KMS-11 (cell line): Measurements from ENCODE around the gene ADRA2C.
"Not testable (repeated sequence)": the region's sequence is repeated elsewhere in the genome, so short reads cannot be mapped to it uniquely, and the experiment has no call there.

Source experiments
- H2AFZ ChIP-seq: fragments of 200-600 bp; sonication (generic); 2 replicates; pipeline ENCODE4 v1.6.1; 2016; ENCODE audit warnings: antibody characterized with exemption, mixed run types, low read depth
- H3K27ac ChIP-seq: fragments of 200-600 bp; sonication (generic); 2 replicates; pipeline ENCODE4 v1.6.1; 2016; ENCODE audit warnings: mild to moderate bottlenecking, mixed run types
- H3K27me3 ChIP-seq: fragments of 200-600 bp; sonication (generic); 2 replicates; pipeline ENCODE4 v1.6.1; 2017; ENCODE audit warnings: mild to moderate bottlenecking, low read depth, mixed run types, moderate library complexity; ENCODE audit not compliant: insufficient read depth
- H3K36me3 ChIP-seq: fragments of 200-600 bp; sonication (generic); 2 replicates; pipeline ENCODE4 v1.6.1; 2017; ENCODE audit warnings: mild to moderate bottlenecking, mixed run types; ENCODE audit not compliant: insufficient read depth
- H3K4me1 ChIP-seq: fragments of 200-600 bp; sonication (generic); 2 replicates; pipeline ENCODE4 v1.6.1; 2016; ENCODE audit warnings: mild to moderate bottlenecking, low read depth, mixed run types; ENCODE audit not compliant: poor library complexity, severe bottlenecking
- H3K4me2 ChIP-seq: fragments of 200-600 bp; sonication (generic); 2 replicates; pipeline ENCODE4 v1.7.0; 2016; ENCODE audit warnings: mild to moderate bottlenecking, mixed run types
- H3K4me3 ChIP-seq: fragments of 200-600 bp; sonication (generic); IDR thresholded peaks from 2 replicates; pipeline ENCODE4 v1.6.1; 2017; ENCODE audit warnings: low read depth, low read length, mixed read lengths; ENCODE audit not compliant: insufficient read depth
- H3K79me2 ChIP-seq: fragments of 200-600 bp; sonication (generic); 2 replicates; pipeline ENCODE4 v1.6.1; 2016; ENCODE audit warnings: low read depth, mixed run types; ENCODE audit not compliant: insufficient read depth
- H3K9ac ChIP-seq: fragments of 200-600 bp; sonication (generic); 2 replicates; pipeline ENCODE4 v1.6.1; 2016; ENCODE audit warnings: mild to moderate bottlenecking, mixed run types
- H4K20me1 ChIP-seq: fragments of 200-600 bp; sonication (generic); 2 replicates; pipeline ENCODE4 v1.6.1; 2016; ENCODE audit warnings: mild to moderate bottlenecking, mixed run types; ENCODE audit not compliant: insufficient read depth
- TF ChIP-seq, protein P1 (sequence below): fragments of 200-600 bp; sonication (generic); conservative IDR thresholded peaks from 2 replicates; pipeline ENCODE4 v1.6.1; 2017; ENCODE audit warnings: low read depth, mild to moderate bottlenecking, antibody characterized with exemption, low read length, moderate library complexity, mixed read lengths

ADRA2C gene

DNA sequence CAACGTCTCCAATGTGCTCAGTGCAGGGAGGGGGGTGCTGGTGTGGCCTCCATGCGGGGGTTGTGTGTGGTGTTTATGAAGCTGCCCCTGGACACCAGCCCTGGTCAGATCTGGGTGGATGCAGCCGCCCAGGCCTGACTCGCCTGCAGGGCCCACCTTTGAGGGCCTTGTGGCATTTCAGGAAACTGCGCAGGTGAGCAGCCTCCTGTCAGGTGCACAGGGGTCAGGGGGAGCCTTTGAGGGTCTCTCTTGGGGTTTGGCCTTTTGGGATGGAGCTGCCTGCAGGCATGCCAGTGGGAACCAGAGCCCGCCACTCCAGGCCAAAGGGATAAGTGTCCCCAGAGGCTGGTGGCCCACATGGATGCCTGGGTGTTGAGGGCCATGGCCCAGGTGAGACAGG, 45.4 kb downstream of the ADRA2C start:
- Histone ChIP-seq H2AFZ (no peak overlapping the region), H3K9ac (no peak overlapping the region), H3K27me3 (peaks cover 10% of the 10 kb centered on the region; the same call in 1 of the 2 replicates), H3K4me2 (no peak overlapping the region), H3K4me1 (no peaks in the 10 kb centered on the region), H4K20me1 (no peaks in the 10 kb centered on the region), H3K79me2 (no peaks in the 10 kb centered on the region), H3K4me3 (no peak overlapping the region), H3K27ac (no peak overlapping the region), H3K36me3 (no peaks in the 10 kb centered on the region)
- TF ChIP-seq, protein P1, sequence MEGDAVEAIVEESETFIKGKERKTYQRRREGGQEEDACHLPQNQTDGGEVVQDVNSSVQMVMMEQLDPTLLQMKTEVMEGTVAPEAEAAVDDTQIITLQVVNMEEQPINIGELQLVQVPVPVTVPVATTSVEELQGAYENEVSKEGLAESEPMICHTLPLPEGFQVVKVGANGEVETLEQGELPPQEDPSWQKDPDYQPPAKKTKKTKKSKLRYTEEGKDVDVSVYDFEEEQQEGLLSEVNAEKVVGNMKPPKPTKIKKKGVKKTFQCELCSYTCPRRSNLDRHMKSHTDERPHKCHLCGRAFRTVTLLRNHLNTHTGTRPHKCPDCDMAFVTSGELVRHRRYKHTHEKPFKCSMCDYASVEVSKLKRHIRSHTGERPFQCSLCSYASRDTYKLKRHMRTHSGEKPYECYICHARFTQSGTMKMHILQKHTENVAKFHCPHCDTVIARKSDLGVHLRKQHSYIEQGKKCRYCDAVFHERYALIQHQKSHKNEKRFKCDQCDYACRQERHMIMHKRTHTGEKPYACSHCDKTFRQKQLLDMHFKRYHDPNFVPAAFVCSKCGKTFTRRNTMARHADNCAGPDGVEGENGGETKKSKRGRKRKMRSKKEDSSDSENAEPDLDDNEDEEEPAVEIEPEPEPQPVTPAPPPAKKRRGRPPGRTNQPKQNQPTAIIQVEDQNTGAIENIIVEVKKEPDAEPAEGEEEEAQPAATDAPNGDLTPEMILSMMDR: no peak

DNA sequence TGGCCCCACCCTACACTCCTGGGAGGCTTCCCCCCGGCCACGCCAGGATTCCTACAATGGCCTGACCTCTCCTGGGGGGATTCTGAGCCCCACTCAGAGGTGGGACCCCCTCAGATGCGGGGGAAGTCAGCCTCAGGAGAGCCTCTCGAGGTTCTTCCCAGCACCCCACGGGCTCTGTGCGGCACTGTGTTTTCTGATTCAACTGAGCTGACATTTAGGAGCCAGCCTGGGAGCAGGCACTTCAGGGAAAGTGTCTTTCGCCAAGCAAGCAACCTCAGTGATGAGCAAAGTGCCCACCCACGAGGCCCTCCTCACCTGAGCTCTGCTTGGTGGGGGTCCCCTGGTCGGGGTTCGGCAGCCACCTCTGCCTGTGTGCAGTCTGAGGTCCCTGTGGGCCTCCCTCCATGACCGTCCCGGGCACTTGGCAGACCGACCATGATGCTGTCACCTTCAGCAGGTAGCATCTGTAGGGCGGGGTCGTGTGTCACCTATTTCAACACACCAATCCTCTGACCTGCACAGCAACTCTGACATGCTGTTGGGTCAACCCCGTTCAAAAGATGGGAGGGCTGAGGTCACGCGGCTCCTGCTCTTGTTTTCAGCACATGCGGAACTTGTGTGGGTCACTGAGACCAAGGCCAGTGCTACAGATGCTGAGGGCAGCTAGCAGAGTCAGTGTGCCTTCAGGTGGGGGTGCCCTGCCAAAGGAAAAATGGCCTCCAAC, 46.2 kb downstream of the ADRA2C start:
- no peak overlapping the region for H3K4me3 ChIP-seq
- no peak overlapping the region for H3K9ac ChIP-seq
- H3K4me1 ChIP-seq: no peaks in the 10 kb centered on the region
- no peak overlapping the region for H3K4me2 ChIP-seq
- H3K36me3 ChIP-seq: no peaks in the 10 kb centered on the region
- H2AFZ ChIP-seq: no peak overlapping the region
- H3K27ac ChIP-seq: no peak overlapping the region
- peaks cover 10% of the 10 kb centered on the region; the same call in 1 of the 2 replicates for H3K27me3 ChIP-seq
- TF ChIP-seq, protein P1: no peak
- no peaks in the 10 kb centered on the region for H3K79me2 ChIP-seq
- no peaks in the 10 kb centered on the region for H4K20me1 ChIP-seq

DNA sequence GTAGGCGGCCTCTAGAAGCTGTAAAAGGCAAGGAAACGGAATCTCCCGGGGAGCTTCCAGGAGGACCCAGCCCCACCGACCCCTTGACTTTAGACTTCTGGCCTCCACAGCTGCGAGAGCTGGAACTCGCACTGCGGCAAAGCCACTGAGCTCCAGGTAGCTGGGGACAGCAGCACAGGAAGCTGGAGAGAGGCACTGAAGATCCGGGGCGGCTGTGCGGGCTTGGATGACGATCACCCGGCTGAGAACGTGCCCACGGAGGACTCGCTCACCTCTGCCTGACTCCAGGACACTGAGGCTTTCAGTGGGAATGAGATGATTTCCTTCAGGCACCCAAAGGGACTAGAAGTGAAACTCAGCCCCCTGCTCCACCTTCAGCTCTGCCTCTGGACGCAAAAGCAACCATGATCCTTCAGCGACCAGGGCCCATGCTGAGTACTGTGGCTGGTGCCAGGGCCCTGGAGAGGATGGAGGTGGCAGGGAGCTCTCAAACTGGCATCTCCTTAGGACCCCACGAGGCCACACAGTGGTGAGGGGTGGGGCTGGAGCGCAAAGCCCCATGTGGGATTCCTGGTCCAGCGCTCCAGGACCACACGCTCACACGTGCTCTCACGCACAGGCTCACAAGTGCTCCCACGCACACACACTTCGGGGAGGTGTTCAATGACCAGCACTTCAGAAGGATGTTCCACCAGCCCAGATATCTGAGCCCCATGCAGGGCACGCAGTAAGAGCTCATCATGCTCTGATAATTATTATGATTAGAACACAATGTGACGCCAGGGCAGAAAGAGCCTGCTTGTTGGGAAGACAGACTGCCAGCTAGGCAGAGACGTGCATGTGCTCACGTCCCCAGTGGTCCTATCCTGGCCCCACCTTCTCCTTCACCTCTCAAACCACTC, 47.2 kb downstream of the ADRA2C start:
- H3K4me3 ChIP-seq: no peak overlapping the region
- H3K36me3 ChIP-seq: no peaks in the 10 kb centered on the region
- no peaks in the 10 kb centered on the region for H3K79me2 ChIP-seq
- no peak overlapping the region for H3K9ac ChIP-seq
- peaks cover 3% of the 10 kb centered on the region; the same call in 1 of the 2 replicates for H3K27me3 ChIP-seq
- H4K20me1 ChIP-seq: no peaks in the 10 kb centered on the region
- H3K4me2 ChIP-seq: no peak overlapping the region
- TF ChIP-seq, protein P1: no peak
- no peak overlapping the region for H2AFZ ChIP-seq
- no peak overlapping the region for H3K27ac ChIP-seq
- H3K4me1 ChIP-seq: no peaks in the 10 kb centered on the region

- peaks cover 2% of the 10 kb centered on the region; the same call in 1 of the 2 replicates for H3K27me3 ChIP-seq
- TF ChIP-seq, protein P1: no peak
- no peak overlapping the region for H3K27ac ChIP-seq
- no peaks in the 10 kb centered on the region for H3K4me1 ChIP-seq
- H2AFZ ChIP-seq: no peak overlapping the region
- no peaks in the 10 kb centered on the region for H3K79me2 ChIP-seq
- H3K4me3 ChIP-seq: no peak overlapping the region
- H3K36me3 ChIP-seq: no peaks in the 10 kb centered on the region
- H4K20me1 ChIP-seq: no peaks in the 10 kb centered on the region
- no peak overlapping the region for H3K9ac ChIP-seq
- no peak overlapping the region for H3K4me2 ChIP-seq
Measured at GRCh38 chr4:3814053-3814570, 47.9 kb downstream of the ADRA2C start.

- H3K9ac ChIP-seq, H3K79me2 ChIP-seq, H3K4me3 ChIP-seq, H3K4me1 ChIP-seq, H3K27me3 ChIP-seq, H3K4me2 ChIP-seq, H2AFZ ChIP-seq, H3K27ac ChIP-seq, H3K36me3 ChIP-seq, H4K20me1 ChIP-seq: not testable (repeated sequence)
Measured at GRCh38 chr4:3814838-3815237, 48.7 kb downstream of the ADRA2C start.
